Dermis blood vessel endothelial cell (primary cell): ENCODE data around the gene CIAO3. TPM values are rescaled to one million over a fixed set of nuclear protein-coding genes. Genes with fewer than 3 reads are reported as not detected.

Source experiments
- DNase-seq: peaks from one replicate; pipeline ENCODE4 v3.0.0; 2010
- total RNA-seq: library from RNA; depleted of rRNA; stranded (reverse); fragments of >200 nt; gene quantifications from 2 replicates; pipeline ENCODE4 v1.2.3, GENCODE V29; 2014

CIAO3 gene
- total RNA-seq, 1 donor from 2014 or later: 42.4 TPM

DNA sequence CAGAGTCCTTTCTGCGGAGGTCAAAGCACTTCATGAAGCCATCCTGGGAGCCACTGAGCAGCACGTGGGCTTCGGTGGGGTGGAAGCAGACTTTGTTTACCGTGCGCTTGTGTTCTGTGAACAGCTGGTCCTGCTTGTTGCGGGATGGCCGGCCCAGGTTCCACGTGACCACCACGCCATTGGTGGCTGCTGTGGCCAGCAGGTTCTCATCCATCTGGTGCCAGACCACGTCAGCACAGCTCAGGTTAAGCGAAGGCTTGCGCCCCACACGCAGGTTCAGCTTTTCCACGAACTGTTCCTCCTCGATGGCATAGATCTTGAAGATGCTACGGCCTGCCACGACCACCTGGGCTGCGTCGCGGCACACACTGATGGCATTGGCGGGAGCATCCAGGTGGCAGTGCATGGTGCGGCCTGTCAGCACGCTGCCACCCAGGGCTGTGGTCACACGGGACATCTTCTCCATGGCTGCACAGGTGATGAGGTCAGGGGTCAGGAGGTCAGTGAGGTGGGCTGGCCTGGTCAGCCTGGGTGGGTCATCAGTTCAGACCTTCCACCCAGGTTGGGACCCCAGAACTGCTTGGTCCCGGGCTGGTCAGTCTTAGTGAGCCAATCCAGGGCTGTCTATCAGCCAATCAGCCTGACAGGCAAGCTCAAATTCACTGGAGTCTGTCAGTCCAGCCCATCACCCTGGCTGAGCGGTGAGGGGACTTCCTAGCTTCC is 51.5 kb downstream of the CIAO3 start:
- no peak for DNase-seq

DNA sequence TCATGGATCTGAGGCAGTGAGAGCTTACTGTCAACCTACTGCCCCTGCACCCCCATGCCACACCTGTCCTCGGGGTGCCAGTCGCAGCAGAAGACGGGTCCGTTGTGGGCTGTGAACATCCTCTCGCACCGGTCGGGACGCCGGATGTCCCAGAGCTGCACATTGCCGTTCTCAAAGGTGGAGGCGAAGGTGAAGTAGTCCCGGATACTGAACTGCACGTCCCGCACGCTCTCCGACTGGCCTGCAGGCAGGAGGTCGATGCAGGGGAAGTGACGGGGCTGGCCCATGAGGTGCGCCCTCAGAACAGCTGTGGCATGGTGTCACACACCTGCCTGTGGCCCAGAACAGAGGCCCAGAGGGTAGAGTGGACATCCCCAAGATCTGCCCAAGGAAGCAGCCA is 53.3 kb downstream of the CIAO3 start:
- DNase-seq: no peak

DNA sequence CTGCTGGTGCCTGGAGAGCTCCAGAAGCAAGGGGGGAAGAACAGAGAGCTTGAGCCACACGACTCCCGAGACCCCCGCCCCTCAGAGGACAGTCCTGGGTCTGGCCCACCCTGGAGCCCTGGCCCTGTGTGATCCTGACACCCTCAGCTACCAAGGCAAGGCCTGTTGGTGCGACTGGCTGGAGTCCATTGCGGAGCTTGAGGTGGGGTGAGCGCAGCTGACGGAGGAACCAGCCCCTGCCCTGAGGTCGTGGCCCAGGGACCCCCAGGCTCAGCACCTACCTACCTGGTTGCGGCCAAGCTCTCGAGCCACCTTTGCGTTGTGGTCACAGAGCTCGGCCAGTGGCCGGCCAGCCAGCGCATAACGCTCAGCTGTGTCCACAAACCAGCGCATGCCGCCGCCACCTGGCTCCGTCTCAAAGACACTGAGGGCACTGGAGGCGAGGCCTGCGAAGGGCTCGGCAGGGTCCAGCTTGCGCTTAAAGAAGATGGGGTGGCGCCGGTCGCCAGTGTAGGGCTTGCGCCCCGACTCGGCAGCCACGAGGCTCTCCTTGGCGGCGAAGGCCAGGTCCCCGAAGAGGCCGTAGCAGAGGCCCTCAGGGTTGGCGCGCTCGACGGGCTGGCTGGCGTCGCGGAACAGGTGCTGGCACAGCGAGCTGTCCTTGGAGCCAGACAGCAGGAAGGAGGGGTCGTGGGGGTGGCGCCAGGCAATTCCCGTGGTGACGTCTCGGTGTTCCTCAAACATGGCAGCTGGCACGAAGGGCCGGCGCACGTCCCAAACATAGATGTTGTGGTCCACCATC is 54.1 kb downstream of the CIAO3 start:
- no peak for DNase-seq

DNA sequence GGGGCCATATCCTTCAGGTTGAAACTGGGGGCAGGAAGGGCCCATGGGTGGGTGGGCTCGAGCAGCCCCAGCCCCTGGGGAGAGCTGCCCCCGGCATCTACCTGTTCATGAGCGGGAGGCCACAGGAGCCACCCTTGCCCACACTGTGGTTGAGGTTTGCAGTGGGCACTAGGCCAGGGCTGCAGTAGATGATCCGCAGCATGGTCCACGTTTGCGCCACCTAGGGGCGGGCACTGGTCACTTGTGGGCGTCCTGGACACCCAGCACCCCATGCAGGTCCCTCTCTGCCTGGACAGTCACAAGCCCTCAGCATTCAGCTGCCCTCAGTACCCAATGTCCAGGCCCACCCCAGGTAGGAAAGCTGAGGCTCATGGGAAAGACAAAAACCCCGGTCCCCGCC is 54.8 kb downstream of the CIAO3 start:
- peak; percentile 76 for DNase-seq

DNA sequence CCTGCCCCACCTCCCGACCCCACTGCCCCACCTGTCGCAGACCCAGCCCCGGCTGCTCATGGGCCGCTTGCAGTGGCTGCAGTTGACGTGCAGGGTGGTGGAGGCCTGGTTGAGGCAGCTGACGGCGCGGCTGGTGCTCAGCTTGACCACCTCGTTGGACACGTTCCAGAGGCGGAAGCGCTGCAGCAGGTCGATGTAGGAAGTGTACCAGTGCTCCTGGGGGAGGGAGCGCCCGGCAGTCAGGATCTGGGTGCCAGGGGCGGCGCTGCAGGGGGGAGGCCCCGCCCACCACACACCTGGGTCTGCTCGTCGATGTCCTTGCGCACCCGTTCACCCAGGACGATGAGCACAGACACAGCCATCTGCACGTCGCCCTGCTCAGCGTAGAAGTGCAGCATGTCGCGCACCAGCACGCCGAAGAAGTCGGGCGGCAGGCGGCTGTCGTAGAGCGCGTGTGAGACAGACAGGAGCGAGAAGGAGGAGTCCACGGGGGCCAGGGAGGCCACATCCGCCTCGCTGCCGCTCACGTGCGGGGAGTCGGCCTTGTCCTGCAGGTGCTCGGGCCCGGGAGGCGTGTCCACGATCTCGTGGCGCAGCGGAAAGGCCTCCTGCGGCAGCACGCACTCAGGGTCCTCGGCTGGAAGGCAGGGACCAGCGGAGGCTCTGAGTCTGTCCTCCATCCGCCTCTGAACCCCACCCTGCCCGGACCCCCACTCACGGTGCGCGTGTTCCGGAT is 55.7 kb downstream of the CIAO3 start:
- no peak for DNase-seq

DNA sequence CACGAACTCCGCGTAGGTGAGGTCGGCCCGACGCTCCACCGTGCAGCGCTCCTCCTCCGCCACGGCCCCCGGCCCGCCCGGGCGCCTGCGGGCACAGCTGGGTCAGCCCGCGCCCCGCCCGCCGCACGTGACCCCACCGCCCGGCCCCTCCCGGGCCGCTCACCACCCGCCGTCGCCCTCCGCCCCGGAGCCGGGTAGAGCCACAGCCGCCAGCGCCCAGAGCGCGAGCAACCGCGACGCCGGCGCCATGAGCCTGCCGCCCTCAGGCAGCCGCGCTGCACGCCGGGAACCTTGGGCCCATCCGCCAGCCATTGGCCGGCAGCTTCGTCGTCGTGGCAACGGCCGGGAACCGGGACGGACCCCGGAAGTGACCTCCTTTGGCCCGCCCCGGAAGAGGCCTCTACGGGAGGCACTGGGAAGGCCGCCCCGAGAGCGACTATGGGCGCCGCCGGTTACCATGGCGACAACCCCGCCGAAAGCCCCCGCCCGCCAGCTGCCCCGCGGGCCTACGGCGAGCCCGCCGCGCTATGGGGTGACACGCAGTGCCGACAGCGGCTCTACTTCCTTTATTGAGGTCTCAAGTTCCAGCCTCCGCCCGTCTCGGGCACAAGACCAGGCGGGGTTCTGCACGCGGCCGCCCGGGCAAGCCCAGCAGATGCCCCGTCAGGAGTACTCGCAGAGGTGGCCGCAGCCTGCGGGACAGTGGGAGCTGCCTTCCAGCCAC is 56.6 kb downstream of the CIAO3 start, which contains the start of gene JMJD8:
Gene JMJD8 (minus strand): TSS at position 264 of the 724 bp plus-strand sequence. CDS start 15 bp downstream, at position 249.
- DNase-seq: peak; percentile 93

DNA sequence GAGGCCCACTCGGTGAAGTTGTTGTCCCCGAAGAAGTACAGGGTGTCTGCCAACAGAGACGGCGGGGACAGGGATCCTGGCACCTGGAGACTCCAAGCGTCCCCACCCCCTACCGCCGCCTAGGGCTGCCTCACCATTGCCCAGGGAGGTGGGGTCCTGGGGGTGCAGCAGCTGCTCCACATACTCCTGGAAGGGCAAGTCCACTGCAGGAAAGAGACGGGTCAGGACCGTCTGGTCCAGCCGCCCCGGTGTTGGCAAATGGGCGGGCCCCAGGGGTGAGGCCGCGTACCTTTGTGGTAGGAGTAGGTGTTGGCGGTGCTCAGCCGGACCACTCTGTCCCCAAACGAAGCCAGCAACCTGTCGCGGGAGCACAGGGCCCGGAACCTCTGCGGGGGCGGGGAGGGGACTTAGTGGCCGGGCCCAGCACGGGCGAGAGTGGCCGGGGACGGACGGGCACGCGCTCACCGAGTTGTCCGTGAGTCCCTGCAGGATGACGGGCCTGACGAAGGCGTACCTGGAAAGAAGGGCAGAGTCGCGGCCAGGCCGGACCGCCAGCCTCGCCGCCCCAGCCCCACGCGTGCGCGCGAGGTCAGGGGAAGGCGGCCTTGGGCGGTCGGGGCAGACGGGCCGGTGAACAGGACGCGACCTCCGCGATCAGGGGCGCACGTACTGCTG is 57.3 kb downstream of the CIAO3 start:
- no peak for DNase-seq

DNA sequence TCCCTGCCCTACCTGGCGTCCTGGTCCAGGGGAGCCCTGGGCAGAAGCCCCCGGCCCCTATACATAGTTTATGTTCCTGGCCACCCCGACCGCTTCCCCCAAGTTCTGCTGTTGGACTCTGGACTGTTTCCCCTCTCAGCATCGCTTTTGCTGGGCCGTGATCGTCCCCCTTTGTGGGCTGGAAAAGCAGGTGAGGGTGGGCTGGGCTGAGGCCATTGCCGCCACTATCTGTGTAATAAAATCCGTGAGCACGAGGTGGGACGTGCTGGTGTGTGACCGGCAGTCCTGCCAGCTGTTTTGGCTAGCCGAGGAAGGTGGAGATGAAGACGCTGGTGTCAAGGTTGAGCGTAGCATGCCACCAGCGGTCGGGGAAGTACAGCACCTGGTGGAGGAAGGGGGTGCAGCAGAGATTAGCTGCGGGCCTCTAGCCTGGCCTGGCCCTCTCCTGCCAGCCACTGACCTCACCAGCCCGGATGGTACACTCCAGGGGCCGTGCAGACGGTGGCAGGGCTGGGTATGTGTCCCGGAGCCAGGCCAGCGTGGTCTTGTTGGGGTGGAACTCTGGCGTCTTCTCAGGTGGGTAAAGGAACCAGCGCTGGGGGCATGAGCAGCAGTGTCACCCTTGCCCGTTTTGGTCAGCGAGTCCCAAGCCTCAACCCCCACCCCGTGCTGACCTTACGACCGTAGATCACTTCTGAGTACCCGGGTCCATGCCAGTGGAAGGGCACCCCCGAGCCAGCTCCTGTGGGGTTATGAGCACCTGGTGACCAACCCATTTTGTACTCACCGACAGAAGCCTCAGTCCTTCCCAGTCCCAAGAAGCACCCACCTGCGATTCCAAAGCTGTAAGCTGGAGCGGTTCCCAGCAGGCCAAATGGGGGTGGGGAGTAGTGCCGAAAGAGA is 58.1 kb downstream of the CIAO3 start:
- no peak for DNase-seq

DNA sequence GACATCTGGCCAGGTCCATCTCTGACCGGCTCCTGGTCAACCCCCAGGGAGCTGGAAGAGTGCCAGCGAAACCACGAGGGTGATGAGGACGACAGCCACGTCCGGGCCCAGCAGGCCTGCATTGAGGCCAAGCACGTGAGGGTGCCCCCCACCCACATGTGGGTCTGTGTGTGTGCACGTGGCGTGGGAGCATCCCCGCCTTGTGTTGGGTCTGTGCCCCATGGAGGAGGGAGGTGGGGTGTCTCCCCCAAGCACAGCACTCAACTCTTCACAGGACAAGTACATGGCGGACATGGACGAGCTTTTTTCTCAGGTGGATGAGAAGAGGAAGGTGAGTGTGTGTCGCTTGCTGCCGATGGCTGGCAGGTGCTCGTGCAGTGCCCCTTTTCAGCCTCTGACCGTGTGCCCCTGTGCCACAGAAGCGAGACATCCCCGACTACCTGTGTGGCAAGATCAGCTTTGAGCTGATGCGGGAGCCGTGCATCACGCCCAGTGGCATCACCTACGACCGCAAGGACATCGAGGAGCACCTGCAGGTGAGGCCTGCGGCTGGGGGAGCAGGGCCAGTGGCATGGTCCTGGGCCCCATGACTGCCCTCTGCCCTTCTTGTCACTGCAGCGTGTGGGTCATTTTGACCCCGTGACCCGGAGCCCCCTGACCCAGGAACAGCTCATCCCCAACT is 58.9 kb downstream of the CIAO3 start:
- DNase-seq: no peak

DNA sequence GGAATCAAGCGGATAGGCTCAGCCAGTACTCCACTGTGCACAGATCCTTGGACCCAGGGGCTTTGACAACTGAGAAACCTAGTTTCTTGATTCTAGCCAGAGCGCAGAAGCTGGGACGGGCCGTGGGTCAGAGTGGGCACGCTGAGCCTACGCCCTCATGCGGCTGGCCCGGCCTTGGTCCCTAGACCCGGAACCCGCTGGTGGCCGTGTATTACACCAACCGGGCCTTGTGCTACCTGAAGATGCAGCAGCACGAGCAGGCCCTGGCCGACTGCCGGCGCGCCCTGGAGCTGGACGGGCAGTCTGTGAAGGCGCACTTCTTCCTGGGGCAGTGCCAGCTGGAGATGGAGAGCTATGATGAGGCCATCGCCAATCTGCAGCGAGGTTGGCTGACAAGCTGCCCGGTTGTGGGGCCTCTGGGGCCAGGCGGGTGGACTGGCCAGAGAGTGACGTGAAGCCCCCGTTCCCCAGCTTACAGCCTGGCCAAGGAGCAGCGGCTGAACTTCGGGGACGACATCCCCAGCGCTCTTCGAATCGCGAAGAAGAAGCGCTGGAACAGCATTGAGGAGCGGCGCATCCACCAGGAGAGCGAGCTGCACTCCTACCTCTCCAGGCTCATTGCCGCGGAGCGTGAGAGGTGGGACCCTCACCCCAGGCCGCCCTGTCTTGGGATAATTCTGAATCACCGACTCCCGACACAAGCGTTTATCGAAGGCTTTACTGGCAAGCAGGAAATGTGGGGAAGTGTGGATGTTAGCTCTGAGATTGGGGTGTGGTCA is 59.6 kb downstream of the CIAO3 start:
- DNase-seq: peak; percentile 55

DNA sequence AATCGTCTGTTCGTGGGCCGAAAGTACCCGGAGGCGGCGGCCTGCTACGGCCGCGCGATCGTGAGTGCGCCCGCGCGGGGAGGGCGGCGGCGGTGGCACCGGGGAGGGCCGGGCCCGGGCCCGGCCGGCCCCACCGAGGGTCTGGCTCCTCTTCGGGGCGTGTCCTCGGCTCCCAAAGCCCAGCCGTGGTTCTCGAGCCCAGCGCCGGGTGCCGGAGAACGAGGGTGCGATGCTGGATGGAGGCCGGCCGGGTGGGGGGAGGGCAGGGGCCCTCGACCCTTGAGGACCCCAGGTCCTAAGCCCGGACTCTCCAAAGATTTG is 60.2 kb downstream of the CIAO3 start:
- DNase-seq: no peak

DNA sequence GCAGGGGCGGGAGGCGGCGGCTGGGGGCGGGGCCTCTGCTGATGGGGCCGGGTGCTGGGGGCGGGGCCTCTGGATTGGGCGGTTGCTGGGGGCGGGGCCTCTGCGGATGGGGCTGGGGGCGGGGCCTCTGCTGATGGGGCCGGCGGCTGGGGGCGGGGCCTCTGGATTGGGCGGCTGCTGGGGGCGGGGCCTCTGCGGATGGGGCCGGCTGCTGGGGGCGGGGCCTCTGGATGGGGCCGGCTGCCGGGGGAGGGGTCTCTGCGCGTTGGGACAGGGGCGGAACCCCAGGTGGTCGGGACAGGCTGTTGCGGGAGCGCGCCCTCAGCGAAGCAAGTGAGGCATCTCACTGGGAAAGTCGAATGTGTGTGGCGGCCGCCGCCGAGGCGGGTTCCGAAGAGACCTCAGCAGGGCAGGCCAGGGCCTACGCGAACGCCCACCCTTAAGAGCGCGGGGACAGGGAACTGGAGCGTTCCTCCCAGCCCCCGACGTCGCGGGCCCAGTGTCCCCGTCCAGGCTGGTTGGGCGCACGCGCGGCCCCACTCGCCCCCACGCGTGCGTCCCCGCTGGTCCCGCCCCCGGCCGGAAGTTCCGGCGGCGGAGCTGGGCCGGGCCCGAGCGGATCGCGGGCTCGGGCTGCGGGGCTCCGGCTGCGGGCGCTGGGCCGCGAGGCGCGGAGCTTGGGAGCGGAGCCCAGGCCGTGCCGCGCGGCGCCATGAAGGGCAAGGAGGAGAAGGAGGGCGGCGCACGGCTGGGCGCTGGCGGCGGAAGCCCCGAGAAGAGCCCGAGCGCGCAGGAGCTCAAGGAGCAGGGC is 60.8 kb downstream of the CIAO3 start, which contains the start of gene STUB1:
Gene STUB1 (plus strand): TSS at position 597 of the 811 bp plus-strand sequence. CDS start 116 bp downstream, at position 713.
- peak; percentile 87 for DNase-seq

Other genes with a start within 250 kb of the CIAO3 start
- 50.5 and 83.4 TPM in 2 replicates for gene CAPN15, start 213.3 kb downstream of the CIAO3 start, total RNA-seq
- not detected in 2 replicates for gene PRR35, start 180.6 kb downstream of the CIAO3 start, total RNA-seq
- gene NHLRC4, start 174.0 kb downstream of the CIAO3 start, total RNA-seq: 1.9 and 2.7 TPM in 2 replicates
- 25.4 and 32.2 TPM in 2 replicates for gene PIGQ, start 171.0 kb downstream of the CIAO3 start, total RNA-seq
- 13.3 and 14.1 TPM in 2 replicates for gene RAB40C, start 150.9 kb downstream of the CIAO3 start, total RNA-seq
- gene WFIKKN1, start 110.0 kb downstream of the CIAO3 start, total RNA-seq: 0.14 and 0.17 TPM in 2 replicates
- gene METTL26, start 104.7 kb downstream of the CIAO3 start, total RNA-seq: 76.4 and 83.6 TPM in 2 replicates
- 11.2 and 12.6 TPM in 2 replicates for gene MCRIP2, start 99.2 kb downstream of the CIAO3 start, total RNA-seq
- 10.7 and 15.1 TPM in 2 replicates for gene WDR90, start 91.6 kb downstream of the CIAO3 start, total RNA-seq
- gene RHOT2, start 72.9 kb downstream of the CIAO3 start, total RNA-seq: 32.9 and 49.0 TPM in 2 replicates
- 0.05 and 0.51 TPM in 2 replicates for gene RHBDL1, start 65.3 kb downstream of the CIAO3 start, total RNA-seq
- 93.9 and 94.1 TPM in 2 replicates for gene STUB1, start 60.6 kb downstream of the CIAO3 start, total RNA-seq
- 34.9 and 45.7 TPM in 2 replicates for gene JMJD8, start 56.7 kb downstream of the CIAO3 start, total RNA-seq
- gene WDR24, start 50.6 kb downstream of the CIAO3 start, total RNA-seq: 2.7 and 5.3 TPM in 2 replicates
- gene FBXL16, start 35.2 kb downstream of the CIAO3 start, total RNA-seq: 0.05 TPM in 1 of 2 replicates, not detected in the other
- gene METRN, start 25.9 kb downstream of the CIAO3 start, total RNA-seq: 34.9 and 41.7 TPM in 2 replicates
- gene ANTKMT, start 19.9 kb downstream of the CIAO3 start, total RNA-seq: 25.5 and 47.5 TPM in 2 replicates
- gene CCDC78, start 14.6 kb downstream of the CIAO3 start, total RNA-seq: 0.34 and 0.65 TPM in 2 replicates
- gene HAGHL, start 13.9 kb downstream of the CIAO3 start, total RNA-seq: 5.1 and 6.3 TPM in 2 replicates
- 0.09 TPM in 1 of 2 replicates, not detected in the other for gene MSLN, start 19.7 kb upstream of the CIAO3 start, total RNA-seq
- 31.1 and 48.4 TPM in 2 replicates for gene RPUSD1, start 47.4 kb upstream of the CIAO3 start, total RNA-seq
- gene CHTF18, start 47.6 kb upstream of the CIAO3 start, total RNA-seq: 20.1 and 23.8 TPM in 2 replicates
- not detected in 2 replicates for gene GNG13, start 59.7 kb upstream of the CIAO3 start, total RNA-seq
- gene LMF1, start 230.0 kb upstream of the CIAO3 start, total RNA-seq: 14.2 and 14.6 TPM in 2 replicates
- gene SOX8, start 240.8 kb upstream of the CIAO3 start, total RNA-seq: 0.33 and 0.85 TPM in 2 replicates